ENCODE measurements around the gene TTYH2.

The TTYH2 gene

DNA sequence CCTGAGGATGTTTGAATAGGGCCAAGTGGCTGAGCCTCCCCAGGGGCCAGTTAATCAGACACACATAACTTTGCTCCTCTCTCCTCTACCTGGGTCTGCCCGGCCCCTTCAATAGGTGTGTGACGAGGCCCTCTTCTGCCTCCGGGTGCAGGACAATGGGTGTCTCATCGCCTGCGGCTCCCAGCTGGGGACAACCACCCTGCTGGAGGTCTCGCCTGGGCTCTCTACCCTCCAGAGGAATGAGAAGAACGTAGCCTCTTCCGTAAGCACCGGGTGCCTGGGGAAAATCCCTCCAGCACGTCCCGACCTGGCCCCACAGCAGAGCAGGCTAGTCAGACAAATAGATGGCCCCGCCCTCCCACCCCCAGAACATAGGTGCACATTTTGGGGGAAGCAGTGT is 96.5 kb downstream of the TTYH2 start:
- no peak overlapping the region for H2AK5ac ChIP-seq (ENCODE audit: low read depth, low read length)
- H3K9me3 ChIP-seq (replicated peaks in 1 of 2; ENCODE audit: control insufficient read depth in 2 of 2, insufficient read depth in 1 of 2, low read depth in 1 of 2, low read length in 2 of 2), result peaks cover 0 to 3% of the 10 kb centered on the region in 2 donors
- H3K79me1 ChIP-seq (ENCODE audit: low read depth, low read length), result no peaks in the 10 kb centered on the region
- H3K9ac ChIP-seq (ENCODE audit: low read depth, low read length, poor library complexity), result no peak overlapping the region
- no CpG with 5 or more reads among the region's 12 CpGs for WGBS, 2 donors (ENCODE audit: extremely low coverage in 2 of 2, insufficient read length in 2 of 2, insufficient replicate concordance in 1 of 2)
- peaks cover 0 to 18% (median 0%) of the 10 kb centered on the region in 3 experiments for H3K27me3 ChIP-seq (ENCODE audit: control insufficient read depth in 3 of 3, insufficient read depth in 3 of 3, low read depth in 1 of 3, low read length in 3 of 3)
- no peak overlapping the region for H3K14ac ChIP-seq (ENCODE audit: low read length)
- H2BK12ac ChIP-seq (ENCODE audit: low read length), result peak overlapping the region; percentile 58
- H2BK15ac ChIP-seq (ENCODE audit: low read length), result no peak overlapping the region
- no peak overlapping the region for H2BK120ac ChIP-seq (ENCODE audit: low read depth, low read length)
- DNase-seq (ENCODE audit: low spot score), result no peak
- no peak overlapping the region for H4K8ac ChIP-seq (ENCODE audit: low read depth, low read length)
- H2BK5ac ChIP-seq (ENCODE audit: low read length), result no peak overlapping the region
- H2AFZ ChIP-seq (ENCODE audit: low read length), result no peak overlapping the region
- no peak overlapping the region for H4K91ac ChIP-seq (ENCODE audit: low read depth, low read length, poor library complexity)
- no peak overlapping the region for H3K4ac ChIP-seq (ENCODE audit: low read length)
- peak overlapping the region; percentile 64 for H3K18ac ChIP-seq (ENCODE audit: low read length)
- no peak overlapping the region for H3K27ac ChIP-seq (replicated peaks; ENCODE audit: low read length)
- no peak overlapping the region for H3K23ac ChIP-seq (ENCODE audit: low read depth, low read length, poor library complexity)
- no peak overlapping the region for H3K4me2 ChIP-seq (ENCODE audit: insufficient read depth, low read length, poor library complexity, severe bottlenecking)
- H3K4me3 ChIP-seq (ENCODE audit: low read length in 2 of 2), result no peak overlapping the region
- no peaks in the 10 kb centered on the region for H3K4me1 ChIP-seq (ENCODE audit: control insufficient read depth in 2 of 2, insufficient read depth in 1 of 2, low read depth in 1 of 2, low read length in 2 of 2)
- no peaks in the 10 kb centered on the region for H3K36me3 ChIP-seq (replicated peaks in 1 of 2; ENCODE audit: control insufficient read depth in 2 of 2, insufficient read depth in 2 of 2, low read length in 2 of 2)

Measured in neuronal stem cell (in vitro differentiated cells).